ENCODE results near the gene MRPL53. TPM values are rescaled to one million over a fixed set of nuclear protein-coding genes. Genes with fewer than 3 reads are reported as not detected.
A peak's percentile ranks its signal among the peaks of the same experiment; 100 is the strongest.

MRPL53 gene
- total and polyA plus RNA-seq, 9 of the 15 experiments (the other 6 are each of a cell fraction or from before 2014, with no cell fraction given), result 11.5 to 87.9 (median 41.1) TPM

DNA sequence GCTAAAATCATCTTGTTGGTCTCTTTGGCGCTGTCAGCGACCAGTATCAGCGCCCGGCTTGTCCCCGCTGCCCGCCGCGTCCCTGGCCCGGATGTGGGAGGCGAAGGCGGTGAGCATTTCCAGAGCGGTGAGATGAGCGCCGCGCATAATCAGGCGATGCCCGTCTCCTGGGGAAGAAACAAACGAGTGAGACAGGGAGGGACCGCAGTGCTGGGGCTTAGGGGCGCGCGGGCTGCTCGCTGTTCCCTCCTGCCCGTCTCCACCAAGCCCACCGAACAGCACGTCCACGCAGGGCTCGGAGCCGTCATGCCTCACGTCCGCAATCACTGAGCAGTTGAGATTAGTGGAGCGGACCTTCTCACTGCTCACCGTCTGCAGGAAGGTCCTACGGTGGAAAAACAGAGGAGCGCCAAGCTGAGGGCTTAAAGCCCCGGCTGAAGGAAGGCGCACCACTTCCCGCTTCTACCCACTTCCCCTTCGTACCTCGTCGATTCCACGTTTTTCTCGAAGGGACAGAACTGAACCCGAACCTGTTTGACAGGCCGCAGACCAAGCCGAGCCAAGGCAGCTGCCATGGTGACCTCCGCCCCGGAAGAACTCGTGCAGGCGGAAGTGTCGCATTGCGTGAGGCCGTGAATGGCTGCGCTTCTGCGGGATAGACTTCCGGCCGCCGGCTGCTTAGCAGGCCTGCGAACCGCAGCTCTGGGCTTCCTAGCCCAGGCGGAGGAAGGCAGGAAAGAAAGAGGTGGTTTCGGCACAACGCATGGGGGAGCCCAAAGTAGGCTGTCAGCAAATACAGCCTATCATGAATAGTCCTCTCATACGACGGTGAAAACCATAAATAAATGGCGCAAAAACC, at the start of gene MRPL53 (continued):
- TF ChIP-seq, protein P1, sequence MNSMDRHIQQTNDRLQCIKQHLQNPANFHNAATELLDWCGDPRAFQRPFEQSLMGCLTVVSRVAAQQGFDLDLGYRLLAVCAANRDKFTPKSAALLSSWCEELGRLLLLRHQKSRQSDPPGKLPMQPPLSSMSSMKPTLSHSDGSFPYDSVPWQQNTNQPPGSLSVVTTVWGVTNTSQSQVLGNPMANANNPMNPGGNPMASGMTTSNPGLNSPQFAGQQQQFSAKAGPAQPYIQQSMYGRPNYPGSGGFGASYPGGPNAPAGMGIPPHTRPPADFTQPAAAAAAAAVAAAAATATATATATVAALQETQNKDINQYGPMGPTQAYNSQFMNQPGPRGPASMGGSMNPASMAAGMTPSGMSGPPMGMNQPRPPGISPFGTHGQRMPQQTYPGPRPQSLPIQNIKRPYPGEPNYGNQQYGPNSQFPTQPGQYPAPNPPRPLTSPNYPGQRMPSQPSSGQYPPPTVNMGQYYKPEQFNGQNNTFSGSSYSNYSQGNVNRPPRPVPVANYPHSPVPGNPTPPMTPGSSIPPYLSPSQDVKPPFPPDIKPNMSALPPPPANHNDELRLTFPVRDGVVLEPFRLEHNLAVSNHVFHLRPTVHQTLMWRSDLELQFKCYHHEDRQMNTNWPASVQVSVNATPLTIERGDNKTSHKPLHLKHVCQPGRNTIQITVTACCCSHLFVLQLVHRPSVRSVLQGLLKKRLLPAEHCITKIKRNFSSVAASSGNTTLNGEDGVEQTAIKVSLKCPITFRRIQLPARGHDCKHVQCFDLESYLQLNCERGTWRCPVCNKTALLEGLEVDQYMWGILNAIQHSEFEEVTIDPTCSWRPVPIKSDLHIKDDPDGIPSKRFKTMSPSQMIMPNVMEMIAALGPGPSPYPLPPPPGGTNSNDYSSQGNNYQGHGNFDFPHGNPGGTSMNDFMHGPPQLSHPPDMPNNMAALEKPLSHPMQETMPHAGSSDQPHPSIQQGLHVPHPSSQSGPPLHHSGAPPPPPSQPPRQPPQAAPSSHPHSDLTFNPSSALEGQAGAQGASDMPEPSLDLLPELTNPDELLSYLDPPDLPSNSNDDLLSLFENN (IDR thresholded peaks at IDR 0.05; ENCODE audit: low read depth in 2 of 2, low read length in 2 of 2), result peak in 1 of 2 experiments; percentile 61; a peak in 1 of 4 replicates
- TF ChIP-seq ZFX (CRISPR knock-in tag; IDR thresholded peaks at IDR 0.05) (peak; percentile 91), ZKSCAN1 (IDR thresholded peaks at IDR 0.05; ENCODE audit: low read depth, low read length) (0 out of 2 replicates have a peak, but pooled peaks have one; percentile 30), HDAC1 (IDR thresholded peaks at IDR 0.05) (peak in 1 of 2 experiments; percentile 87; a peak in 1 of 4 replicates), GATAD2A (IDR thresholded peaks at IDR 0.05) (no peak), TAF9B (IDR thresholded peaks at IDR 0.05; ENCODE audit: partially characterized antibody) (peak; percentile 82), LARP7 (IDR thresholded peaks at IDR 0.05) (no peak), ZNF347 (CRISPR knock-in tag; IDR thresholded peaks at IDR 0.05; ENCODE audit: low read depth) (no peak), NFRKB (IDR thresholded peaks at IDR 0.05; ENCODE audit: low read depth) (peak; percentile 96), SOX6 (IDR thresholded peaks at IDR 0.05) (no peak), SPI1 (IDR thresholded peaks at IDR 0.05; ENCODE audit: borderline replicate concordance, low read depth, low read length) (peak; percentile 49), CBFB (CRISPR knock-in tag; IDR thresholded peaks at IDR 0.05) (0 out of 2 replicates have a peak, but pooled peaks have one; percentile 78), SIN3A (IDR thresholded peaks at IDR 0.05; ENCODE audit: borderline replicate concordance in 2 of 2, control insufficient read depth in 1 of 2, low read depth in 2 of 2, low read length in 2 of 2) (peak; percentile 74 to 75; a peak in 1 of 4 replicates), ZNF316 (IDR thresholded peaks at IDR 0.05) (peak; percentile 70), ESRRB (CRISPR knock-in tag; IDR thresholded peaks at IDR 0.05; ENCODE audit: borderline replicate concordance) (peak; percentile 67; the same call in 1 of the 2 replicates), HDAC3 (IDR thresholded peaks at IDR 0.05; ENCODE audit: borderline replicate concordance, partially characterized antibody) (no peak), RHOXF2B (CRISPR knock-in tag; conservative IDR thresholded peaks at IDR 0.05) (peak; percentile 77), RFX1 (IDR thresholded peaks at IDR 0.05) (peak; percentile 72), YY1 (IDR thresholded peaks at IDR 0.05; ENCODE audit: borderline replicate concordance in 1 of 3, control insufficient read depth in 1 of 3, extremely low read depth in 1 of 3, insufficient read depth in 3 of 3, insufficient read length in 1 of 3, insufficient replicate concordance in 2 of 3, low read depth in 1 of 3, low read length in 2 of 3) (peak; percentile 73 to 95 (median 92)), SP1 (CRISPR knock-in tag; IDR thresholded peaks at IDR 0.05) (peak; percentile 68), CXXC5 (CRISPR knock-in tag; IDR thresholded peaks at IDR 0.05) (peak; percentile 87), SMARCA5 (IDR thresholded peaks at IDR 0.05) (no peak), POLR2AphosphoS2 (IDR thresholded peaks at IDR 0.05; ENCODE audit: low read length) (peak; percentile 100), MAX (CRISPR knock-in tag; IDR thresholded peaks at IDR 0.05) (peak; percentile 68; the same call in 1 of the 2 replicates), GABPA (tag; conservative IDR thresholded peaks at IDR 0.05; ENCODE audit: low read depth) (peak; percentile 100), PHB2 (IDR thresholded peaks at IDR 0.05; ENCODE audit: low read depth) (no peak)
